ENCODE data around the gene SCNN1A. TPM values are rescaled to one million over a fixed set of nuclear protein-coding genes. Genes with fewer than 3 reads are reported as not detected.
A peak's percentile ranks its signal among the peaks of the same experiment; 100 is the strongest.

The SCNN1A gene
- total and polyA plus RNA-seq, 5 donors from 2014 or later, result 0.09 to 0.86 (median 0.23) TPM

- peaks cover 7 to 49% (median 27%) of the 10 kb centered on the region in 4 donors for H3K4me1 Mint-ChIP-seq
- DNase-seq (peak in 1 of 3 donors; percentile 42), ATAC-seq (ENCODE audit: low read depth in 2 of 2) (no peak)
- peak overlapping the region in 1 of 3 donors; percentile 39 for H3K27ac Mint-ChIP-seq
- peaks cover 27% of the 10 kb centered on the region for H3K36me3 ChIP-seq (ENCODE audit: control insufficient read depth, insufficient read depth, low read length)
- no peaks in the 10 kb centered on the region for H3K9me3 ChIP-seq (ENCODE audit: control insufficient read depth in 2 of 2, low read length in 2 of 2)
- peaks cover 16% of the 10 kb centered on the region for H3K4me1 ChIP-seq (ENCODE audit: control insufficient read depth, insufficient read depth, low read length, poor library complexity, severe bottlenecking)
- no peaks in the 10 kb centered on the region for H3K27me3 Mint-ChIP-seq
- H3K4me3 ChIP-seq (ENCODE audit: low read depth, low read length), result no peak overlapping the region
- peaks cover 22% of the 10 kb centered on the region for H3K36me3 Mint-ChIP-seq
- peak overlapping the region in 1 of 4 donors; percentile 2 for H3K4me3 Mint-ChIP-seq
- H3K27me3 ChIP-seq (ENCODE audit: control insufficient read depth, insufficient read depth, low read length), result no peaks in the 10 kb centered on the region
- peak overlapping the region; percentile 5 for H3K27ac ChIP-seq (ENCODE audit: insufficient read depth, low read length, poor library complexity, severe bottlenecking)
- H3K9me3 Mint-ChIP-seq, result no peaks in the 10 kb centered on the region
Observed at GRCh38 chr12:6326316-6327228, 48.8 kb downstream of the SCNN1A start.

GRCh38 chr12:6324936-6325750, 50.2 kb downstream of the SCNN1A start:
- Mint-ChIP-seq H3K27ac (peak overlapping the region; percentile 67 to 85 (median 85)), H3K4me3 (peak overlapping the region in 1 of 4 donors; percentile 71), H3K9me3 (no peaks in the 10 kb centered on the region), H3K27me3 (no peaks in the 10 kb centered on the region), H3K4me1 (peaks cover 7 to 46% (median 25%) of the 10 kb centered on the region in 4 donors), H3K36me3 (peaks cover 10% of the 10 kb centered on the region)
- H3K9me3 ChIP-seq (ENCODE audit: control insufficient read depth in 2 of 2, low read length in 2 of 2), result no peaks in the 10 kb centered on the region
- no peak overlapping the region for H3K4me3 ChIP-seq (ENCODE audit: low read depth, low read length)
- peak overlapping the region; percentile 8 for H3K27ac ChIP-seq (ENCODE audit: insufficient read depth, low read length, poor library complexity, severe bottlenecking)
- no peaks in the 10 kb centered on the region for H3K27me3 ChIP-seq (ENCODE audit: control insufficient read depth, insufficient read depth, low read length)
- no peak for ATAC-seq (ENCODE audit: low read depth in 2 of 2)
- peaks cover 16% of the 10 kb centered on the region for H3K4me1 ChIP-seq (ENCODE audit: control insufficient read depth, insufficient read depth, low read length, poor library complexity, severe bottlenecking)
- H3K36me3 ChIP-seq (ENCODE audit: control insufficient read depth, insufficient read depth, low read length), result peaks cover 13% of the 10 kb centered on the region
- DNase-seq, result no peak

- Mint-ChIP-seq H3K4me3 (peak overlapping the region in 3 of 4 donors; percentile 18 to 84 (median 76)), H3K9me3 (no peaks in the 10 kb centered on the region), H3K36me3 (peaks cover 10% of the 10 kb centered on the region), H3K4me1 (peaks cover 7 to 46% (median 25%) of the 10 kb centered on the region in 4 donors), H3K27ac (peak overlapping the region; percentile 64 to 93 (median 81)), H3K27me3 (peaks cover under 1% of the 10 kb centered on the region)
- Histone ChIP-seq H3K27ac (ENCODE audit: insufficient read depth, low read length, poor library complexity, severe bottlenecking) (peak overlapping the region; percentile 42), H3K4me1 (ENCODE audit: control insufficient read depth, insufficient read depth, low read length, poor library complexity, severe bottlenecking) (peaks cover 16% of the 10 kb centered on the region), H3K36me3 (ENCODE audit: control insufficient read depth, insufficient read depth, low read length) (peaks cover 8% of the 10 kb centered on the region), H3K27me3 (ENCODE audit: control insufficient read depth, insufficient read depth, low read length) (no peaks in the 10 kb centered on the region), H3K9me3 (ENCODE audit: control insufficient read depth in 2 of 2, low read length in 2 of 2) (no peaks in the 10 kb centered on the region), H3K4me3 (ENCODE audit: low read depth, low read length) (no peak overlapping the region)
- ATAC-seq (ENCODE audit: low read depth in 2 of 2) (no peak), DNase-seq (no peak)
Observed at GRCh38 chr12:6323995-6324711, 51.2 kb downstream of the SCNN1A start.

- no peak overlapping the region for H3K27ac ChIP-seq (ENCODE audit: insufficient read depth, low read length, poor library complexity, severe bottlenecking)
Observed at GRCh38 chr12:6323340-6323994, 51.9 kb downstream of the SCNN1A start.

GRCh38 chr12:6322969-6323339, 52.4 kb downstream of the SCNN1A start:
- no peaks in the 10 kb centered on the region for H3K9me3 ChIP-seq (ENCODE audit: control insufficient read depth in 2 of 2, low read length in 2 of 2)
- Mint-ChIP-seq H3K9me3 (no peaks in the 10 kb centered on the region), H3K27me3 (peaks cover 10% of the 10 kb centered on the region), H3K36me3 (peaks cover 5% of the 10 kb centered on the region), H3K4me1 (peaks cover 7 to 53% (median 26%) of the 10 kb centered on the region in 4 donors), H3K27ac (peak overlapping the region in 2 of 3 donors; percentile 81 to 93), H3K4me3 (peak overlapping the region in 3 of 4 donors; percentile 19 to 84 (median 76))
- H3K27ac ChIP-seq (ENCODE audit: insufficient read depth, low read length, poor library complexity, severe bottlenecking), result no peak overlapping the region
- peaks cover 21% of the 10 kb centered on the region for H3K4me1 ChIP-seq (ENCODE audit: control insufficient read depth, insufficient read depth, low read length, poor library complexity, severe bottlenecking)
- DNase-seq, result no peak
- peak overlapping the region; percentile 17 for H3K4me3 ChIP-seq (ENCODE audit: low read depth, low read length)
- ATAC-seq (ENCODE audit: low read depth in 2 of 2), result no peak
- no peaks in the 10 kb centered on the region for H3K36me3 ChIP-seq (ENCODE audit: control insufficient read depth, insufficient read depth, low read length)
- H3K27me3 ChIP-seq (ENCODE audit: control insufficient read depth, insufficient read depth, low read length), result no peaks in the 10 kb centered on the region

More at GRCh38 chr12:6323340-6323994, 51.9 kb downstream of the SCNN1A start:
- Mint-ChIP-seq H3K4me3 (peak overlapping the region; percentile 19 to 84 (median 52)), H3K27me3 (peaks cover 7% of the 10 kb centered on the region), H3K36me3 (peaks cover 7% of the 10 kb centered on the region), H3K4me1 (peaks cover 7 to 49% (median 26%) of the 10 kb centered on the region in 4 donors), H3K9me3 (no peaks in the 10 kb centered on the region), H3K27ac (peak overlapping the region; percentile 81 to 97 (median 93))
- peak; percentile 75 to 82 for ATAC-seq (ENCODE audit: low read depth in 2 of 2)
- H3K4me1 ChIP-seq (ENCODE audit: control insufficient read depth, insufficient read depth, low read length, poor library complexity, severe bottlenecking), result peaks cover 16% of the 10 kb centered on the region
- peaks cover 1% of the 10 kb centered on the region for H3K36me3 ChIP-seq (ENCODE audit: control insufficient read depth, insufficient read depth, low read length)
- H3K27me3 ChIP-seq (ENCODE audit: control insufficient read depth, insufficient read depth, low read length), result no peaks in the 10 kb centered on the region
- H3K9me3 ChIP-seq (ENCODE audit: control insufficient read depth in 2 of 2, low read length in 2 of 2), result no peaks in the 10 kb centered on the region
- DNase-seq, result peak; percentile 31 to 75 (median 54)
- peak overlapping the region; percentile 17 for H3K4me3 ChIP-seq (ENCODE audit: low read depth, low read length)

GRCh38 chr12:6322352-6322751, 53.0 kb downstream of the SCNN1A start:
- Histone ChIP-seq H3K4me1 (ENCODE audit: control insufficient read depth, insufficient read depth, low read length, poor library complexity, severe bottlenecking) (peaks cover 22% of the 10 kb centered on the region), H3K27ac (ENCODE audit: insufficient read depth, low read length, poor library complexity, severe bottlenecking) (no peak overlapping the region), H3K4me3 (ENCODE audit: low read depth, low read length) (no peak overlapping the region), H3K9me3 (ENCODE audit: control insufficient read depth in 2 of 2, low read length in 2 of 2) (no peaks in the 10 kb centered on the region), H3K36me3 (ENCODE audit: control insufficient read depth, insufficient read depth, low read length) (no peaks in the 10 kb centered on the region), H3K27me3 (ENCODE audit: control insufficient read depth, insufficient read depth, low read length) (no peaks in the 10 kb centered on the region)
- DNase-seq (no peak), ATAC-seq (ENCODE audit: low read depth in 2 of 2) (no peak)
- H3K27me3 Mint-ChIP-seq, result peaks cover 14% of the 10 kb centered on the region
- peaks cover 0 to 1% (median 0%) of the 10 kb centered on the region in 7 donors for H3K9me3 Mint-ChIP-seq
- H3K36me3 Mint-ChIP-seq, result peaks cover 5% of the 10 kb centered on the region
- H3K27ac Mint-ChIP-seq, result peak overlapping the region in 1 of 3 donors; percentile 81
- H3K4me1 Mint-ChIP-seq, result peaks cover 7 to 57% (median 31%) of the 10 kb centered on the region in 4 donors
- H3K4me3 Mint-ChIP-seq, result no peak overlapping the region

Data from CD4-positive, CD25-positive, alpha-beta regulatory T cell (primary cell).